ENCODE results near the gene ASXL1.
"Not testable (repeated sequence)": the region's sequence is repeated elsewhere in the genome, so short reads cannot be mapped to it uniquely, and the experiment has no call there.

ASXL1 gene

DNA sequence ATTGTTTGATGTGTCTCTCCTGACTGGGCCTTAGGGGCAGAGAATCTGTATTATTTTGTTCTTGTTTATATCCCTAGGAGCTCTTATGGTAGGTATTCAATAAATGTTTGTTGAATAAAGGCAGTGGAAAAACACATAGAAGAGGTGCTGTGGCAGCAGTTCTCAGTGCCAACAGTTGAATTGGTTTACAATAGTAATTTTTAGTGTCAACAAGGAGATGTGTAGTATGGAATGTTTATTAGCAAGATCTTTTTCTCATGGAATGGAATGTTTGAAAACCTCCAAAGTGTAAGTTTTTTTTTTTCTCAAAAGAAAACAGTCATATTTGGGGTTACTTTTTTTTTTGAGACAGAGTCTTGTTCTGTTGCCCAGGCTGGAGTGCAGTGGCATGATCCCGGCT is 28.0 kb downstream of the ASXL1 start:
- Mint-ChIP-seq H3K36me3 (peaks cover 6% of the 10 kb centered on the region), H3K4me1 (peaks cover 22% of the 10 kb centered on the region), H3K4me3 (no peak overlapping the region), H3K27me3 (no peaks in the 10 kb centered on the region), H3K9me3 (no peaks in the 10 kb centered on the region), H3K27ac (peak overlapping the region; percentile 79)
- ATAC-seq (ENCODE audit: low read depth) (no peak), DNase-seq (ENCODE audit: low spot score in 2 of 2) (no peak)

- Mint-ChIP-seq H3K27ac (peak overlapping the region; percentile 2), H3K27me3 (no peaks in the 10 kb centered on the region), H3K9me3 (no peaks in the 10 kb centered on the region), H3K36me3 (peaks cover 12% of the 10 kb centered on the region), H3K4me3 (no peak overlapping the region), H3K4me1 (peaks cover 26% of the 10 kb centered on the region)
- DNase-seq (ENCODE audit: low spot score in 2 of 2) (no peak), ATAC-seq (ENCODE audit: low read depth) (peak; percentile 59)
These were observed 29.1 kb downstream of the ASXL1 start for GRCh38 chr20:32387252-32387651.

- Mint-ChIP-seq H3K4me1 (peaks cover 17% of the 10 kb centered on the region), H3K4me3 (no peak overlapping the region), H3K27me3 (no peaks in the 10 kb centered on the region), H3K9me3 (peaks cover 3% of the 10 kb centered on the region), H3K36me3 (peaks cover 31% of the 10 kb centered on the region), H3K27ac (peak overlapping the region; percentile 25)
- peak; percentile 61 for ATAC-seq (ENCODE audit: low read depth)
- no peak for DNase-seq (ENCODE audit: low spot score in 2 of 2)
These were observed 32.9 kb downstream of the ASXL1 start for GRCh38 chr20:32391003-32391402.

DNA sequence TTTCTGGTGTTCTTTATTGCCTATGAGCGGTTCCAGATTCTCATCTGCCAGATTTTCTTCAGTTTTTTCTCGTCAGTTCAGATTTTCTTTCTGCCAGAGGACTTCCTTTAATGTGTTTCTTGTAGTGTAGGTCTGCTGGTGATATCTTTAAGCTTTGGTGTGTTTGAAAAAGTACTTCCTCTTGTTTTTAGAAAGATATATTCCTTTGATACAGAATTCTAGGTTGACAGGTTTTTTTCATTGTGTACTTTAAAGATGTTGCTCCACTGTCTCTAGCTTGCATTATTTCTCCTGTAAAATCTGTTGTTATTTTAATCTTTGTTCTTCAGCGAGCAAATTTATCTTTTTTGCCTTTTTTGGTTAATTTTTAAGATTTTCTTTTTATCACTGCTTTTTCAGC is 36.9 kb downstream of the ASXL1 start:
- H3K9me3 Mint-ChIP-seq = peaks cover 5% of the 10 kb centered on the region
- no peak for ATAC-seq (ENCODE audit: low read depth)
- H3K4me1 Mint-ChIP-seq = peaks cover 13% of the 10 kb centered on the region
- no peaks in the 10 kb centered on the region for H3K27me3 Mint-ChIP-seq
- no peak overlapping the region for H3K4me3 Mint-ChIP-seq
- H3K36me3 Mint-ChIP-seq = peaks cover 35% of the 10 kb centered on the region
- DNase-seq (ENCODE audit: low spot score in 2 of 2) = no peak
- H3K27ac Mint-ChIP-seq = no peak overlapping the region

GRCh38 chr20:32396646-32397160 is 38.6 kb downstream of the ASXL1 start:
- ATAC-seq (ENCODE audit: low read depth) (no peak), DNase-seq (ENCODE audit: low spot score in 2 of 2) (no peak)
- H3K4me3 Mint-ChIP-seq = no peak overlapping the region
- peaks cover 37% of the 10 kb centered on the region for H3K36me3 Mint-ChIP-seq
- peaks cover 13% of the 10 kb centered on the region for H3K4me1 Mint-ChIP-seq
- H3K27ac Mint-ChIP-seq = no peak overlapping the region
- no peaks in the 10 kb centered on the region for H3K27me3 Mint-ChIP-seq
- H3K9me3 Mint-ChIP-seq = peaks cover 5% of the 10 kb centered on the region

DNA sequence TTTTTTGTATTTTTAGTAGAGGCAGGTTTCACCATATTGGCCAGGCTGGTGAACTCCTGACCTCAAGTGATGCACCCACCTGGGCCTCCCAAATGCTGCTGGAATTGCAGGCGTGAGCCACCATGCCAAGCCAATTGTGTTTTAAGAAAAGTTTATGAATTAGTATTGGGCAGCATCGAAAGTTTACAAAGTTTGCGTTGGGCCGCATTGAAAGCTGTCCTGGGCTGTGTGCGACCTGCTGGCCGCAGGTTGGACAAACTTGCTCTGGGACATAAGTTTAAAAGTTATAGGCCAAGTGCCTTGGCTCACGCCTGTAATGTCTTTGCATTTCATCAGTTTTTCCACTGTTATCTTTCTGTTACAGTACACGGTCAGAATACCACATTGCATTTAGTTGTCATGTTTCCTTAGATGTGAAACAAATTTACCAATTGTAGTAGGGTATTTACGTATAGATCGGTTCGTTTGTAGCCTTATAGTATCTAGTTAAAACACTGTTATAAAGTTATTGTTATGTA is 39.5 kb downstream of the ASXL1 start:
- no peak overlapping the region for H3K27ac Mint-ChIP-seq
- ATAC-seq (ENCODE audit: low read depth) (no peak), DNase-seq (ENCODE audit: low spot score in 2 of 2) (no peak)
- no peak overlapping the region for H3K4me3 Mint-ChIP-seq
- H3K9me3 Mint-ChIP-seq = peaks cover 5% of the 10 kb centered on the region
- peaks cover 11% of the 10 kb centered on the region for H3K4me1 Mint-ChIP-seq
- peaks cover 37% of the 10 kb centered on the region for H3K36me3 Mint-ChIP-seq
- no peaks in the 10 kb centered on the region for H3K27me3 Mint-ChIP-seq

- peaks cover 16% of the 10 kb centered on the region for H3K4me1 Mint-ChIP-seq
- no peak overlapping the region for H3K27ac Mint-ChIP-seq
- peaks cover 4% of the 10 kb centered on the region for H3K9me3 Mint-ChIP-seq
- peaks cover 26% of the 10 kb centered on the region for H3K36me3 Mint-ChIP-seq
- ATAC-seq (ENCODE audit: low read depth) = no peak
- no peak overlapping the region for H3K4me3 Mint-ChIP-seq
- no peak for DNase-seq (ENCODE audit: low spot score in 2 of 2)
- H3K27me3 Mint-ChIP-seq = no peaks in the 10 kb centered on the region
These were observed 42.3 kb downstream of the ASXL1 start for GRCh38 chr20:32400476-32400875.

GRCh38 chr20:32404017-32404416 is 45.9 kb downstream of the ASXL1 start:
- Mint-ChIP-seq H3K36me3 (peaks cover 23% of the 10 kb centered on the region), H3K4me3 (no peak overlapping the region), H3K27ac (no peak overlapping the region), H3K9me3 (no peaks in the 10 kb centered on the region), H3K27me3 (no peaks in the 10 kb centered on the region), H3K4me1 (peaks cover 16% of the 10 kb centered on the region)
- ATAC-seq (ENCODE audit: low read depth) = no peak
- no peak for DNase-seq (ENCODE audit: low spot score in 2 of 2)

- no peak for DNase-seq (ENCODE audit: low spot score in 2 of 2)
- H3K36me3 Mint-ChIP-seq = peaks cover 11% of the 10 kb centered on the region
- ATAC-seq (ENCODE audit: low read depth) = no peak
- no peaks in the 10 kb centered on the region for H3K27me3 Mint-ChIP-seq
- H3K27ac Mint-ChIP-seq = peak overlapping the region; percentile 11
- H3K9me3 Mint-ChIP-seq = no peaks in the 10 kb centered on the region
- H3K4me3 Mint-ChIP-seq = no peak overlapping the region
- peaks cover 13% of the 10 kb centered on the region for H3K4me1 Mint-ChIP-seq
These were observed 48.6 kb downstream of the ASXL1 start for GRCh38 chr20:32406701-32407100.

DNA sequence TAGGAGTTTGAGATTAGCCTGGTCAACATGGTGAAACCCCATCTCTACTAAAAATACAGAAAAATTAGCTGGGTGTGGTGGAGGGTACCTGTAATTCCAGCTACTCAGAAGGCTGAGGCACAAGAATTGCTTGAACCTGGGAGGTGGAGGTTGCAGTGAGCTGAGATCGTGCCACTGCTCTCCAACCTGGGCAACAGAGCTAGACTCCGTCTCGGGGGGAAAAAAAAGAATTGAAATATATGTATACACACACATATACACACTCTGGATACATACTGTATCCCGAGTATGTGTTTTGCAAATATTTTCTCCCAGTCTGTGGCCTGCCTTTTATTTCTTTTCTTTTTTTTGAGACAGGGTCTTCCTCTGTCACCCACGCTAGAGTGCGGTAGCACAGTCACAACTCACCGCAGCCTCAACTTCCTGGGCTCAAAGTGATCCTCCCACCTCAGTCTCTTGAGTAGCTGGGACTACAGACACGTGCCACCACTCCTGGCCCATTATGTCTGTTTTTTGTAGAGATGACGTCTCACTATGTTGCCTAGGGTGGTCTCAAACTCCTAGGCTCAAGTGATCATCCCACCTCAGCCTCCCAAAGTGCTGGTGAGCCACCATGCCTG is 49.1 kb downstream of the ASXL1 start:
- not testable (repeated sequence) for H3K4me3 Mint-ChIP-seq; ATAC-seq (ENCODE audit: low read depth); H3K27ac Mint-ChIP-seq; H3K36me3 Mint-ChIP-seq; H3K9me3 Mint-ChIP-seq; DNase-seq (ENCODE audit: low spot score in 2 of 2); H3K27me3 Mint-ChIP-seq
- H3K4me1 Mint-ChIP-seq = peaks cover 18% of the 10 kb centered on the region

DNA sequence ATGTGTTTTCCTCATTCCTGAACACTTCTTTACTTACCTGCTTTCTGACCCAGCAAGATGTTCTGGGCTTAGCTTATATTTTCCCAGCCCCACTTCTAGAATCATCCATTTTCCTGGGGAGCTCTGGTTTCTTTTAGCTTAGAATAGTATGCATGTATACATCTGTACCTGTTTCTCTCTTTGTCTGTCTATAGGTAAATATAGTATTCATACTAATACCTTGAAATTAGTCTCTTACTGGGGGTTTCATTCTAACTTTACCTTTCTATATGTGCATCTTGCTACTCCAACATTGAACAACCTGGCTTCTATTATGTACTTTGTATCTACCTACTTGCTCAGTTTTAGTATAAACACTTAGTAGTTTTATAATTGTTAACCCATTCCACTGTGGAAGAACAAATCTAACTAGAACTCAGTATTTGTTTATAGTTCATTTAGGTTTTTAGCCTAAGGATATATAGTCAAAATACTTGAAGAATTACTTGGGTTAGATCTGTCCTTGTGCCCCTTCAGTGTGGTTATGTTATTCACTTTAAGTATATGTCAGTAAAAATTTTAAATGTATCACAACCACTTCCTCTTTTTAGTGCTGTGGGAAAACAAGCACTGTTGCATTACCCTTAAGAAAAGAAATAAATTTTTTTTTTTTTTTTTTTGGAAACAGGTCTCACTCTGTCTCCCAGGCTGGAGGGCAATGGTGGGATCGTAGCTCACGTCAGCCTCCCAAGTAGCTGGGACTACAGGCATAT is 54.0 kb downstream of the ASXL1 start:
- Mint-ChIP-seq H3K27me3 (no peaks in the 10 kb centered on the region), H3K27ac (peak overlapping the region; percentile 59), H3K9me3 (no peaks in the 10 kb centered on the region), H3K4me3 (peak overlapping the region; percentile 24), H3K4me1 (peaks cover 33% of the 10 kb centered on the region), H3K36me3 (peaks cover 13% of the 10 kb centered on the region)
- DNase-seq (ENCODE audit: low spot score in 2 of 2) (no peak), ATAC-seq (ENCODE audit: low read depth) (peak; percentile 94)

- H3K4me1 Mint-ChIP-seq = peaks cover 33% of the 10 kb centered on the region
- H3K27me3 Mint-ChIP-seq = no peaks in the 10 kb centered on the region
- no peak overlapping the region for H3K4me3 Mint-ChIP-seq
- H3K36me3 Mint-ChIP-seq = peaks cover 15% of the 10 kb centered on the region
- no peaks in the 10 kb centered on the region for H3K9me3 Mint-ChIP-seq
- ATAC-seq (ENCODE audit: low read depth) = no peak
- DNase-seq (ENCODE audit: low spot score in 2 of 2) = no peak
- no peak overlapping the region for H3K27ac Mint-ChIP-seq
These were observed 57.4 kb downstream of the ASXL1 start for GRCh38 chr20:32415494-32415893.

GRCh38 chr20:32416206-32416605 is 58.1 kb downstream of the ASXL1 start:
- H3K27ac Mint-ChIP-seq = peak overlapping the region; percentile 61
- H3K36me3 Mint-ChIP-seq = peaks cover 15% of the 10 kb centered on the region
- no peaks in the 10 kb centered on the region for H3K9me3 Mint-ChIP-seq
- no peaks in the 10 kb centered on the region for H3K27me3 Mint-ChIP-seq
- H3K4me3 Mint-ChIP-seq = no peak overlapping the region
- ATAC-seq (ENCODE audit: low read depth) (no peak), DNase-seq (ENCODE audit: low spot score in 2 of 2) (no peak)
- H3K4me1 Mint-ChIP-seq = peaks cover 33% of the 10 kb centered on the region

DNA sequence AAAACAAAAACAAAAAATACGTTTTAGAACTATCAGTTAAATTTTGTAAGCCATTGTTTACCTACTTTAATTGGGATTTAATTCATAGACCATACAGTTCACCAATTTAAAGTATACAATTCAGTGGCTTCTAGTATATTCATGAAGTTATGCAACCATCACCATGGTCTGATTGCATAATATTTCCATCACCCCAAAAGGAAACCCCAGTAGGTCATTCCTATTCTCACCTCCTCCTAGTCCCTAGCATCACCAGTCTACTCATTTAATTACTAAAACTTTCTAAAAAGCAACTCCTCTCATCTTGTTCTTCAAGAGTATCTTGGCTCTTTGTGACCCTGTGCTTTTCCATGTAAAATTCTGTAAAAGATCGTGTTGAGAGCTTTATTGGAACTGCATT is 60.2 kb downstream of the ASXL1 start:
- H3K4me3 Mint-ChIP-seq = no peak overlapping the region
- DNase-seq (ENCODE audit: low spot score in 2 of 2) = no peak
- H3K27me3 Mint-ChIP-seq = no peaks in the 10 kb centered on the region

More for the DNA sequence above, 60.2 kb downstream of the ASXL1 start:
- Mint-ChIP-seq H3K36me3 (peaks cover 15% of the 10 kb centered on the region), H3K4me1 (peaks cover 22% of the 10 kb centered on the region), H3K9me3 (no peaks in the 10 kb centered on the region), H3K27ac (no peak overlapping the region)
- no peak for ATAC-seq (ENCODE audit: low read depth)

All from memory B cell (primary cell).